Type B pancreatic cell (in vitro differentiated cells): ENCODE data around the gene ABCA2. TPM values are rescaled to one million over a fixed set of nuclear protein-coding genes. Genes with fewer than 3 reads are reported as not detected.

Experiments
- DNase-seq: peaks from one replicate; pipeline ENCODE4 v3.0.0; 2021; ENCODE audit warnings: mixed read lengths; ENCODE audit not compliant: unreplicated experiment; ENCODE audit errors: extremely low spot score
- H3K27ac Mint-ChIP-seq: 2 replicates; pipeline ENCODE4 v1.8.0; 2021; ENCODE audit warnings: mild to moderate bottlenecking, mixed read lengths
- H3K27me3 Mint-ChIP-seq: 2 replicates; pipeline ENCODE4 v1.8.0; 2021; ENCODE audit warnings: mixed read lengths
- H3K36me3 Mint-ChIP-seq: 2 replicates; pipeline ENCODE4 v1.8.0; 2021; ENCODE audit warnings: mixed read lengths
- H3K4me1 Mint-ChIP-seq: one replicate; pipeline ENCODE4 v1.8.0; 2021; ENCODE audit warnings: mixed read lengths; ENCODE audit not compliant: unreplicated experiment
- H3K4me3 Mint-ChIP-seq: 2 replicates; pipeline ENCODE4 v1.8.0; 2021; ENCODE audit warnings: mild to moderate bottlenecking, mixed read lengths
- H3K9me3 Mint-ChIP-seq: 2 replicates; pipeline ENCODE4 v1.8.0; 2021; ENCODE audit warnings: mixed read lengths
- CTCF ChIP-seq: fragments of 200-600 bp; sonication (generic); conservative IDR thresholded peaks from 2 replicates; pipeline ENCODE4 v1.5.0; 2021; ENCODE audit warnings: antibody characterized with exemption, mild to moderate bottlenecking
- total RNA-seq: library from RNA; stranded (reverse); gene quantifications from 2 replicates; pipeline ENCODE4 v1.2.1, GENCODE V29; 2021; ENCODE audit warnings: low replicate concordance

The ABCA2 gene
- total RNA-seq, 1 donor from 2014 or later, result 44.7 TPM

- Mint-ChIP-seq H3K4me3 (peak overlapping the region; percentile 76), H3K36me3 (no peaks in the 10 kb centered on the region), H3K27ac (peak overlapping the region; percentile 62), H3K4me1 (no peaks in the 10 kb centered on the region), H3K9me3 (no peaks in the 10 kb centered on the region), H3K27me3 (peaks cover 4% of the 10 kb centered on the region)
- no peak for TF ChIP-seq CTCF
- DNase-seq, result no peak
These were observed 30.2 kb downstream of the ABCA2 start for GRCh38 chr9:136997830-136998234.

GRCh38 chr9:136997371-136997770 lies 30.7 kb downstream of the ABCA2 start:
- Mint-ChIP-seq H3K4me1 (no peaks in the 10 kb centered on the region), H3K27me3 (peaks cover 4% of the 10 kb centered on the region), H3K9me3 (no peaks in the 10 kb centered on the region), H3K27ac (peak overlapping the region; percentile 62), H3K4me3 (peak overlapping the region; percentile 76), H3K36me3 (no peaks in the 10 kb centered on the region)
- TF ChIP-seq CTCF, result no peak
- DNase-seq, result no peak

GRCh38 chr9:136996361-136997292 lies 31.4 kb downstream of the ABCA2 start, which contains the start of gene CLIC3:
Gene CLIC3, minus strand, starts transcription at chr9:136996568. Its CDS starts 25 bp downstream, at chr9:136996543.
- H3K27ac Mint-ChIP-seq, result peak within 1 kb of the TSS; percentile 43
- TF ChIP-seq CTCF, result no peak

GRCh38 chr9:136995772-136996311 lies 32.2 kb downstream of the ABCA2 start:
- no peak for DNase-seq
- Mint-ChIP-seq H3K27me3 (peaks cover 4% of the 10 kb centered on the region), H3K9me3 (no peaks in the 10 kb centered on the region), H3K4me1 (no peaks in the 10 kb centered on the region), H3K36me3 (no peaks in the 10 kb centered on the region), H3K4me3 (peak overlapping the region; percentile 71), H3K27ac (peak overlapping the region; percentile 43)
- no peak for TF ChIP-seq CTCF

More at GRCh38 chr9:136996361-136997292, 31.4 kb downstream of the ABCA2 start, which contains the start of gene CLIC3:
- H3K4me1 Mint-ChIP-seq, result no peaks in the 10 kb centered on the region
- H3K27me3 Mint-ChIP-seq, result peaks cover 4% of the 10 kb centered on the region
- no peaks in the 10 kb centered on the region for H3K9me3 Mint-ChIP-seq
- no peaks in the 10 kb centered on the region for H3K36me3 Mint-ChIP-seq
- H3K4me3 Mint-ChIP-seq, result peak within 1 kb of the TSS; percentile 71
- no peak for DNase-seq

- H3K27me3 Mint-ChIP-seq, result peaks cover 4% of the 10 kb centered on the region
- no peak for TF ChIP-seq CTCF
- no peak overlapping the region for H3K4me3 Mint-ChIP-seq
- no peaks in the 10 kb centered on the region for H3K36me3 Mint-ChIP-seq
- no peaks in the 10 kb centered on the region for H3K4me1 Mint-ChIP-seq
- H3K9me3 Mint-ChIP-seq, result no peaks in the 10 kb centered on the region
- no peak for DNase-seq
- no peak overlapping the region for H3K27ac Mint-ChIP-seq
These were observed 32.7 kb downstream of the ABCA2 start for GRCh38 chr9:136995362-136995761.
